Measurements from ENCODE around the gene RLF. TPM values are rescaled to one million over a fixed set of nuclear protein-coding genes. Genes with fewer than 3 reads are reported as not detected.

Gene RLF
- total RNA-seq, 2 donors from 2014 or later: 11.5 to 21.0 TPM

- no peak overlapping the region for H3K9ac ChIP-seq (ENCODE audit: low read depth in 2 of 2, low read length in 2 of 2)
- no peaks in the 10 kb centered on the region for H3K36me3 ChIP-seq
- intact Hi-C loops (cut with DNase I): no loop called here
- no peaks in the 10 kb centered on the region for H3K27me3 ChIP-seq
- no peaks in the 10 kb centered on the region for H3K9me3 ChIP-seq
- H3K27ac ChIP-seq: no peak overlapping the region
- TF ChIP-seq CTCF (IDR thresholded peaks at IDR 0.05): no peak
- no peaks in the 10 kb centered on the region for H3K4me1 ChIP-seq
- no peak for DNase-seq
- no peak overlapping the region for H3K4me3 ChIP-seq
Observed at GRCh38 chr1:40252601-40253000, 91.4 kb downstream of the RLF start.

DNA sequence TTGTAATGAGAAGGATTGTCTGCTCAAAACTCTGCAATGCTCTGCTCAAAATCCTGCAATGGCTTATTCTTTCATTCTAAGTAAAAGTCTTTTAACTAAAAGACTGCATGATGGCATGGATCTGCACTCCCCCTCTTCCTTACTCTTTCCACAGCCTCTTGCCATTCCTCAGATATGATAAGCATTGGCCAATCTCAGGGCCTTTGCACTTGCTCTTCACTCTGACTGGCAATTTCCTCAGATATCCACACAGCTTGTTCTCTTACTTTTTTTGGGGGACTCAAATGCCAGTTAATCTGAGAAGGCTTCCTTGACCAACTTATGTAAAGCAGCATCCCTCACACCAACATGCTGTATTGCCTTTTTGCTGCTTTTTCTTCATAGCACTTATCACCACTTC, 94.0 kb downstream of the RLF start:
- intact Hi-C loops (cut with DNase I): no loop called here
- TF ChIP-seq CTCF (IDR thresholded peaks at IDR 0.05): no peak
- no peaks in the 10 kb centered on the region for H3K4me1 ChIP-seq

GRCh38 chr1:40256401-40257084, 95.4 kb downstream of the RLF start:
- Histone ChIP-seq H3K36me3 (no peaks in the 10 kb centered on the region), H3K9ac (ENCODE audit: low read depth in 2 of 2, low read length in 2 of 2) (peak overlapping the region in 1 of 2 donors; percentile 98), H3K27me3 (no peaks in the 10 kb centered on the region), H3K9me3 (no peaks in the 10 kb centered on the region), H3K4me3 (peak overlapping the region; percentile 83), H3K4me1 (no peaks in the 10 kb centered on the region), H3K27ac (peak overlapping the region; percentile 96)
- TF ChIP-seq CTCF (IDR thresholded peaks at IDR 0.05): no peak
- no peak for DNase-seq
- intact Hi-C loops (cut with DNase I): loop anchor here (2.0 kb wide), 1 partner anchor 96 kb away; the partner anchor contains the start of gene RLF

More for the DNA sequence above, 94.0 kb downstream of the RLF start:
- DNase-seq: no peak
- H3K36me3 ChIP-seq: no peaks in the 10 kb centered on the region
- no peak overlapping the region for H3K9ac ChIP-seq (ENCODE audit: low read depth in 2 of 2, low read length in 2 of 2)
- no peaks in the 10 kb centered on the region for H3K9me3 ChIP-seq
- H3K4me3 ChIP-seq: no peak overlapping the region
- H3K27ac ChIP-seq: no peak overlapping the region
- H3K27me3 ChIP-seq: no peaks in the 10 kb centered on the region

DNA sequence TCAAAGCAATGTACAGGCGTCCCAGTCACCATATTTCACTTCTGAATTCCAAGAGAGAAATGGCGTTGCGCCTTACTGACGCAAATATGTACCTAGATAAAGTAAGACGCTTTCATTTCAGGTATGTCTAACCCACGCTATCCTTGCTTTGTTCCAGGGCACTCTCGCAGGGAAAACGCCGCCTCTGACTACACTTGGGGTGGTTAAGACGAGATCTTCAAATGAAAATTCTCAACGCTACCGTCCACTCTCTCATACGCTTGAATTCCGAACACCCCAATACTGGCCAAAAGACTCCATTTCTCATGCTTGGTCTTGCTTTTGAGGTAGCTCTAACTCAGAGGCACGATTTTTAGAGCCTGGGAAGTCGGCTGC, 96.1 kb downstream of the RLF start:
- DNase-seq: no peak
- no peaks in the 10 kb centered on the region for H3K36me3 ChIP-seq
- H3K27me3 ChIP-seq: no peaks in the 10 kb centered on the region
- intact Hi-C loops (cut with DNase I): loop anchor here (2.0 kb wide), 1 partner anchor 96 kb away; the partner anchor contains the start of gene RLF
- H3K27ac ChIP-seq: peak overlapping the region; percentile 96
- peak overlapping the region; percentile 98 for H3K9ac ChIP-seq (ENCODE audit: low read depth in 2 of 2, low read length in 2 of 2)
- no peaks in the 10 kb centered on the region for H3K9me3 ChIP-seq
- peak overlapping the region; percentile 83 for H3K4me3 ChIP-seq
- TF ChIP-seq CTCF (IDR thresholded peaks at IDR 0.05): no peak
- no peaks in the 10 kb centered on the region for H3K4me1 ChIP-seq

- Histone ChIP-seq H3K27me3 (no peaks in the 10 kb centered on the region), H3K4me3 (peak within 1 kb of the TSS; percentile 83), H3K4me1 (no peaks in the 10 kb centered on the region), H3K9ac (ENCODE audit: low read depth in 2 of 2, low read length in 2 of 2) (peak within 1 kb of the TSS; percentile 98), H3K9me3 (no peaks in the 10 kb centered on the region), H3K27ac (peak within 1 kb of the TSS; percentile 96), H3K36me3 (no peaks in the 10 kb centered on the region)
- DNase-seq: peak; percentile 97
- no peak for TF ChIP-seq CTCF (IDR thresholded peaks at IDR 0.05)
- intact Hi-C loops (cut with DNase I): loop anchor here (2.0 kb wide), 1 partner anchor 97 kb away; the partner anchor contains the start of gene RLF
Observed at GRCh38 chr1:40257688-40258444, 96.7 kb downstream of the RLF start, which contains the start of gene ZMPSTE24. ZMPSTE24 (plus strand) TSS chr1:40258236; CDS start chr1:40258272, 36 bp downstream.

Measured in colonic mucosa (tissue), 4 donors.